Ascending aorta (tissue), 2 donors: Measurements from ENCODE around the gene ATP2B3. TPM values are rescaled to one million over a fixed set of nuclear protein-coding genes. Genes with fewer than 3 reads are reported as not detected.

Source experiments
- DNase-seq, 2 donors: peaks; one replicate each; pipeline ENCODE4 v3.0.0-alpha.2; 2019; ENCODE audit warnings: low spot score in 2 of 2
- H3K27ac ChIP-seq, 2 donors: fragments of 200-600 bp; sonication (generic); one replicate each; pipeline ENCODE4 v1.5.1; 2016 to 2017; ENCODE audit warnings: mild to moderate bottlenecking in 1 of 2
- H3K27me3 ChIP-seq: fragments of 200-600 bp; sonication (generic); one replicate; pipeline ENCODE4 v1.5.1; 2017
- H3K36me3 ChIP-seq, 2 donors: fragments of 200-600 bp; sonication (generic); one replicate each; pipeline ENCODE4 v1.5.1; 2016
- H3K4me1 ChIP-seq, 2 donors: fragments of 200-600 bp; sonication (generic); one replicate each; pipeline ENCODE4 v1.5.1; 2016 to 2017; ENCODE audit warnings: mild to moderate bottlenecking in 1 of 2
- H3K4me3 ChIP-seq, 2 donors: fragments of 200-600 bp; sonication (generic); one replicate each; pipeline ENCODE4 v1.5.1; 2016 to 2017; ENCODE audit warnings: mild to moderate bottlenecking in 1 of 2
- H3K9me3 ChIP-seq, 2 donors: fragments of 200-600 bp; sonication (generic); one replicate each; pipeline ENCODE4 v1.5.1; 2016
- intact Hi-C: fragments of 100-400 bp; cut with DNase I; formaldehyde crosslinking; loops from one replicate; pipeline ENCODE4 v1.15.1; 2023
- total RNA-seq: library from RNA; depleted of rRNA; stranded (reverse); fragments of >200 nt; gene quantifications from one replicate; pipeline ENCODE4 v1.1.0, GENCODE V29; 2016
- TF ChIP-seq, protein P1 (sequence below), 3 experiments: fragments of 200-600 bp in 2 of 3; fragments of 450-650 bp in 1 of 3; sonication (generic) in 2 of 3; IDR thresholded peaks; one replicate each; pipeline ENCODE4 v1.5.1; 2016 to 2019; ENCODE audit warnings: antibody characterized with exemption in 3 of 3, mild to moderate bottlenecking in 1 of 3, moderate library complexity in 1 of 3

The ATP2B3 gene
- total RNA-seq, 1 donor from 2014 or later: 0.32 TPM

DNA sequence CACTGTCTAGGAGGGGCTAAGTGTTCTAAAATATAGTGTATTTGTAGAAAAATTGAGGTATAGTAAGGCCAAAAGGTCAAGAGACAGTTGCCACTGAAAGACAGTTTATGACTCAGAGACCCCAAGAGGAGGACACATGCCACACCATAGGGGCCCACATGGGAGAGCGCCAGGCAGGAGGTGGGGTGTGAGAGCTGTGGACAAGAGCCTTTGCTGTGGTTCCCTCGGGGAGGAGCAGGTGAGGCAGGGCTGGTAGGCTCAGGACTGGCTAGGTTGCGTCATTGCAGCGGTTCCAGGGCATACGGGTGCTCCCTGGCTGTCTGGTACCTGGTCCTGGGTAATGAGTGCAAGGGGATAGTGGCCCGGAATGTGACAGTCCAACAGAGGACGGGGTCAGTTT, 43.9 kb downstream of the ATP2B3 start:
- H3K27me3 ChIP-seq: no peaks in the 10 kb centered on the region
- no peak overlapping the region for H3K4me3 ChIP-seq
- no peaks in the 10 kb centered on the region for H3K9me3 ChIP-seq
- no peaks in the 10 kb centered on the region for H3K36me3 ChIP-seq
- H3K4me1 ChIP-seq: no peaks in the 10 kb centered on the region
- DNase-seq: no peak
- intact Hi-C loops: no loop called here
- TF ChIP-seq, protein P1, sequence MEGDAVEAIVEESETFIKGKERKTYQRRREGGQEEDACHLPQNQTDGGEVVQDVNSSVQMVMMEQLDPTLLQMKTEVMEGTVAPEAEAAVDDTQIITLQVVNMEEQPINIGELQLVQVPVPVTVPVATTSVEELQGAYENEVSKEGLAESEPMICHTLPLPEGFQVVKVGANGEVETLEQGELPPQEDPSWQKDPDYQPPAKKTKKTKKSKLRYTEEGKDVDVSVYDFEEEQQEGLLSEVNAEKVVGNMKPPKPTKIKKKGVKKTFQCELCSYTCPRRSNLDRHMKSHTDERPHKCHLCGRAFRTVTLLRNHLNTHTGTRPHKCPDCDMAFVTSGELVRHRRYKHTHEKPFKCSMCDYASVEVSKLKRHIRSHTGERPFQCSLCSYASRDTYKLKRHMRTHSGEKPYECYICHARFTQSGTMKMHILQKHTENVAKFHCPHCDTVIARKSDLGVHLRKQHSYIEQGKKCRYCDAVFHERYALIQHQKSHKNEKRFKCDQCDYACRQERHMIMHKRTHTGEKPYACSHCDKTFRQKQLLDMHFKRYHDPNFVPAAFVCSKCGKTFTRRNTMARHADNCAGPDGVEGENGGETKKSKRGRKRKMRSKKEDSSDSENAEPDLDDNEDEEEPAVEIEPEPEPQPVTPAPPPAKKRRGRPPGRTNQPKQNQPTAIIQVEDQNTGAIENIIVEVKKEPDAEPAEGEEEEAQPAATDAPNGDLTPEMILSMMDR (IDR thresholded peaks at IDR 0.05): no peak
- no peak overlapping the region for H3K27ac ChIP-seq

DNA sequence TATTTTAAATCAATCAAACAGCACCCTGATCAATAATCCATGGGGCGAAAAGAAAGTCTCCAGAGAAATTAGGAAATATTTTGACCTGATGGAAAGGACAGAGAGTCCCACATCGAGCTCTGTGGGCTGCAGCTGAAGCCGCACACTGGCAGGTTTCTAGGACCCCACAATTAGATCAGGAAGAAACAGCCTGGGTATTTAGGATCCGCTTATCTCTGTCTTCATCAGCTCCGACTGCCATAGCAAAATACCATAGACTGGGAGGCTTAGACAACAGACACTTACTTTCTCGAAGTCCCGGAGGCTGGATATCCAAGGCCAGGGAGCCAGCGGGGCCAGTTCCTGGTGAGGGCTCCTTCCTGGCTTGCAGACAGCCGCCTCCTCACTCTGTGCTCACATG, 45.1 kb downstream of the ATP2B3 start:
- Histone ChIP-seq H3K27me3 (no peaks in the 10 kb centered on the region), H3K36me3 (no peaks in the 10 kb centered on the region), H3K4me3 (no peak overlapping the region), H3K9me3 (no peaks in the 10 kb centered on the region), H3K4me1 (no peaks in the 10 kb centered on the region), H3K27ac (no peak overlapping the region)
- intact Hi-C loops: no loop called here
- DNase-seq: no peak
- TF ChIP-seq, protein P1 (IDR thresholded peaks at IDR 0.05): no peak

DNA sequence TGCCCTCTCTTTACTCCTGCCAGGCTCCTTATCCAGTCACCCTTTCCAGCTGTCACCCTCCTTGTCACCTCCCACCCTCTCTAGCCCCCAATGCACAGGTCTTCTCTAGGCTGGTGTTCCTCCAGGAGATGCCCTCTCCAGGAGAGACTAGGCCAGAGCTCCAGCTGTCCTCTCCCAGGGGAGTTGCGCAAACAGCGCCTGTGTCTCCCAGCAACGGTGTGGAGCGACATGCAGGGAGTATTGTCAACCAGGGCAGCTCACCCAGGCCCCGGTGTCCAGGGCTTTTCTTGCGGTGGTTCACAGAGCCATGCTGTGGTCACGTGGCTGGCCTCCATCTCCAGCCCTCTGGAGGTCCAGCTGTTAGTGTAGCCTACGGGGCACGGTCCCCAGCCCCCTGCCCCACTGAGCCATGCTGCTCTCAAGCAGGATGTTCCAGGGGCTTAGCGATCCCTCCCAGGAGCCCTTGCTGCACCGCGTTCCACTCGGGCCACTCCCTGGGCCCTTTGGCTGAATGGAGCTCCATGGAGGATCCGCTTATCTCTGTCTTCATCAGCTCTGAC, 46.7 kb downstream of the ATP2B3 start:
- H3K4me3 ChIP-seq: no peak overlapping the region
- no peaks in the 10 kb centered on the region for H3K36me3 ChIP-seq
- no peaks in the 10 kb centered on the region for H3K9me3 ChIP-seq
- no peak overlapping the region for H3K27ac ChIP-seq
- no peaks in the 10 kb centered on the region for H3K4me1 ChIP-seq
- no peak for DNase-seq
- H3K27me3 ChIP-seq: no peaks in the 10 kb centered on the region
- intact Hi-C loops: no loop called here
- TF ChIP-seq, protein P1 (IDR thresholded peaks at IDR 0.05): no peak

DNA sequence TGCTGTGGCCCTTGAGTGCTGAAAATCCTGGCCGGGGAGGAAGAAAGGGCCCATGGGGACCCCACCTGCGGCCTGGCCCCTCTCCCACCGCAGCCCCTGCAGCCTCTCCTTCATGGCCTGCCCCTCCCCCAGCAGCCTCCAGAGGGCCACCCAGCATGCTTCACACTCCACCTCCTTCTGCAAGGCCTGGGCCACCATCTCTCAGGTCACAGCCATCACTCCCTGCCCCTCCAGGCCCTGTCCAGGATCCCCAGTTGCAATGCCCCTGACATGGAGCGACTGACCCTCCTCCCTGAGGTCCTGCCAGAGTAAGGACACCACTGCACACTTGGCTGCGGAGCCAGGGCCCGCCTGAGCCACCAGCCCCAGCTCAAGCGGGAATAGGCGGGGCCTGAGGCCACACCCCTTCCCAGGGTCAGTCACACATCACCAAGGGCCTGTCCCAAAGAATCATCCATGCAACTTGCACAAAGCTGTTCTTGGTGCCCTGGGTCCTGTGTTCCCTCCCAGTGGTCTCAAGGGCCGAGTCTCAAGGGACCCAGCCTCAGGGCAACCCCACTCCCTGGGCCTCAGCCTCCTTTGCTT, 48.6 kb downstream of the ATP2B3 start:
- intact Hi-C loops: no loop called here
- H3K27me3 ChIP-seq: no peaks in the 10 kb centered on the region
- TF ChIP-seq, protein P1 (IDR thresholded peaks at IDR 0.05): no peak
- H3K27ac ChIP-seq: no peak overlapping the region
- no peaks in the 10 kb centered on the region for H3K36me3 ChIP-seq
- no peaks in the 10 kb centered on the region for H3K4me1 ChIP-seq
- no peaks in the 10 kb centered on the region for H3K9me3 ChIP-seq
- no peak for DNase-seq
- no peak overlapping the region for H3K4me3 ChIP-seq

DNA sequence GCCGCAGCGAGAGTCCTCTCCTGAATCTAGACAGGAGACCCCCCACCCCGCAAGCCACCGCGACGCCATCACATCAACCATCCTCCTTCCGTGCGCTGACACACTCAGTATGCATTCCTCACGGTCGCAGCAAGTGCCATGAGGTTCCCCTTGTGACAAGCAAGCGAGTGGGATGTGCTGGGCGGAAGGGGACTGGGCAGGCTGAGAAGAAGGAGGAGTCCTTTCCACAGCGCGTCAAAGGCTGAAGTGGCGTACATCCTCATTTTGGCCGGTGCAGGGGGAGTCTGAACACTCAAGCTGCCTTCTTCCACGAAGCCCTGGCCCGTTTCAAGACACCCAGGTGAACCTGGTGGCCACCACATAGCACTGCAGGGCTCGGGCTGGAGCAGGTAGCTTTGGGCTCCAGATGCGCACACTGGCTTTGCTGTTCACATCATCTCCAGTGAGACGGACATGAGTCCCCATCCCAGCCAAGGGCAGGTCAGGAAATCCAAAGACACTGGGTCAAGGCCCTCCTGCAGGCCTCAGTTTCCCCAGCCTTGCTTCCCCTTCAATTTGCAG, 51.1 kb downstream of the ATP2B3 start:
- H3K4me1 ChIP-seq: no peaks in the 10 kb centered on the region
- TF ChIP-seq, protein P1 (IDR thresholded peaks at IDR 0.05): no peak
- no peak overlapping the region for H3K27ac ChIP-seq
- no peaks in the 10 kb centered on the region for H3K9me3 ChIP-seq
- H3K27me3 ChIP-seq: no peaks in the 10 kb centered on the region
- intact Hi-C loops: no loop called here
- H3K4me3 ChIP-seq: no peak overlapping the region
- DNase-seq: no peak
- H3K36me3 ChIP-seq: no peaks in the 10 kb centered on the region
